ENCODE data around the gene DLEU7. TPM values are rescaled to one million over a fixed set of nuclear protein-coding genes. Genes with fewer than 3 reads are reported as not detected.

DLEU7 gene
- under 1 TPM; 0.65 to 0.80 TPM for total RNA-seq
- 1 to 10 TPM in 1 of 2 donors, under 1 TPM in 1; 0.49 to 2.5 TPM for polyA plus RNA-seq
- long read RNA-seq, donor 1, result 0 reads
- long read RNA-seq, donor 2, result 0 reads
- long read RNA-seq, donor 3, result 0 reads
- long read RNA-seq, donor 4, result 0 reads
- long read RNA-seq, donor 5, result 0 reads

- H3K27ac ChIP-seq (ENCODE audit: low read depth in 1 of 2, low read length in 1 of 2), result no peak within 1 kb of the TSS
- H3K27me3 ChIP-seq (ENCODE audit: control insufficient read depth in 3 of 3, insufficient read depth in 3 of 3, low read length in 2 of 3), result peaks cover 0 to 7% (median 4%) of the 10 kb centered on the region in 3 donors
- peaks cover 0 to 13% (median 0%) of the 10 kb centered on the region in 5 donors for H3K4me1 ChIP-seq (ENCODE audit: control insufficient read depth in 5 of 5, insufficient read depth in 5 of 5, low read length in 5 of 5)
- TF ChIP-seq CTCF (IDR thresholded peaks at IDR 0.05; ENCODE audit: control extremely low read depth, extremely low read depth), result no peak
- no peak within 1 kb of the TSS for H3K9ac ChIP-seq (ENCODE audit: insufficient read depth in 1 of 2, low read length in 2 of 2)
- DNase-seq (peak in 1 of 3 donors; percentile 20), ATAC-seq (ENCODE audit: insufficient read depth, low FRiP score) (no peak)
- WGBS, 2 donors, result 27% methylated on average over 55 to 78 of the region's 78 CpGs
- H3K9me3 ChIP-seq (ENCODE audit: control insufficient read depth in 4 of 4, insufficient read depth in 3 of 4, low read length in 3 of 4), result peaks cover 0 to 4% (median 0%) of the 10 kb centered on the region in 4 donors
- H3K36me3 ChIP-seq (ENCODE audit: control insufficient read depth in 4 of 4, insufficient read depth in 4 of 4, low read length in 4 of 4), result no peaks in the 10 kb centered on the region
- H3K4me3 ChIP-seq, result no peak within 1 kb of the TSS
Observed at GRCh38 chr13:50843257-50844083, at the start of gene DLEU7. Gene DLEU7, minus strand, starts transcription at chr13:50843692. Its CDS starts 46 bp downstream, at chr13:50843646.

GRCh38 chr13:50892210-50892944 is 48.9 kb upstream of the DLEU7 start:
- TF ChIP-seq CTCF (IDR thresholded peaks at IDR 0.05; ENCODE audit: control extremely low read depth, extremely low read depth), result no peak
- Histone ChIP-seq H3K27ac (ENCODE audit: low read depth in 1 of 2, low read length in 1 of 2) (no peak overlapping the region), H3K9ac (ENCODE audit: insufficient read depth in 1 of 2, low read length in 2 of 2) (no peak overlapping the region), H3K9me3 (ENCODE audit: control insufficient read depth in 4 of 4, insufficient read depth in 3 of 4, low read length in 3 of 4) (no peaks in the 10 kb centered on the region), H3K36me3 (ENCODE audit: control insufficient read depth in 4 of 4, insufficient read depth in 4 of 4, low read length in 4 of 4) (no peaks in the 10 kb centered on the region), H3K27me3 (ENCODE audit: control insufficient read depth in 3 of 3, insufficient read depth in 3 of 3, low read length in 2 of 3) (no peaks in the 10 kb centered on the region), H3K4me3 (no peak overlapping the region), H3K4me1 (ENCODE audit: control insufficient read depth in 5 of 5, insufficient read depth in 5 of 5, low read length in 5 of 5) (peaks cover 0 to 17% (median 4%) of the 10 kb centered on the region in 5 donors)
- DNase-seq (no peak), ATAC-seq (ENCODE audit: insufficient read depth, low FRiP score) (no peak)
- WGBS, 2 donors, result 48 to 60% methylated on average over 7 of the region's 7 CpGs

- H3K4me3 ChIP-seq, result no peak overlapping the region
- H3K9ac ChIP-seq (ENCODE audit: insufficient read depth in 1 of 2, low read length in 2 of 2), result no peak overlapping the region
- H3K36me3 ChIP-seq (ENCODE audit: control insufficient read depth in 4 of 4, insufficient read depth in 4 of 4, low read length in 4 of 4), result no peaks in the 10 kb centered on the region
- DNase-seq, result no peak
- no peak overlapping the region for H3K27ac ChIP-seq (ENCODE audit: low read depth in 1 of 2, low read length in 1 of 2)
- peaks cover 0 to 17% (median 4%) of the 10 kb centered on the region in 5 donors for H3K4me1 ChIP-seq (ENCODE audit: control insufficient read depth in 5 of 5, insufficient read depth in 5 of 5, low read length in 5 of 5)
- no peak for ATAC-seq (ENCODE audit: insufficient read depth, low FRiP score)
- H3K9me3 ChIP-seq (ENCODE audit: control insufficient read depth in 4 of 4, insufficient read depth in 3 of 4, low read length in 3 of 4), result no peaks in the 10 kb centered on the region
- TF ChIP-seq CTCF (IDR thresholded peaks at IDR 0.05; ENCODE audit: control extremely low read depth, extremely low read depth), result no peak
- no peaks in the 10 kb centered on the region for H3K27me3 ChIP-seq (ENCODE audit: control insufficient read depth in 3 of 3, insufficient read depth in 3 of 3, low read length in 2 of 3)
Observed at GRCh38 chr13:50891206-50891605, 47.7 kb upstream of the DLEU7 start.
